CD4-positive, CD25-positive, alpha-beta regulatory T cell (primary cell): ENCODE measurements around the gene BSPRY. TPM values are rescaled to one million over a fixed set of nuclear protein-coding genes. Genes with fewer than 3 reads are reported as not detected.

Experiments
- ATAC-seq, 2 donors: fragments of 150-1000 bp; cut with Tn5 transposase; one replicate each; pipeline ENCODE4 v1.10.0; 2021; ENCODE audit warnings: low read depth in 2 of 2, moderate number of reproducible peaks in 2 of 2, moderate library complexity in 1 of 2
- DNase-seq, 3 donors: peaks; one replicate each; pipeline versions ENCODE4 v3.0.0 to v3.0.0-alpha.2; 2012 to 2022; ENCODE audit warnings: mixed read lengths in 1 of 3
- H3K27ac ChIP-seq: one replicate; pipeline ENCODE4 v1.7.0; 2013; ENCODE audit warnings: mild to moderate bottlenecking, low read length; ENCODE audit not compliant: insufficient read depth, poor library complexity, severe bottlenecking
- H3K27me3 ChIP-seq: one replicate; pipeline ENCODE4 v1.7.0; 2013; ENCODE audit warnings: low read length; ENCODE audit not compliant: control insufficient read depth, insufficient read depth
- H3K36me3 ChIP-seq: one replicate; pipeline ENCODE4 v1.7.0; 2013; ENCODE audit warnings: mild to moderate bottlenecking, low read length, moderate library complexity; ENCODE audit not compliant: control insufficient read depth, insufficient read depth
- H3K4me1 ChIP-seq: 2 replicates; pipeline ENCODE4 v1.7.0; 2013; ENCODE audit warnings: mild to moderate bottlenecking, low read length; ENCODE audit not compliant: insufficient read depth, control insufficient read depth, poor library complexity, severe bottlenecking
- H3K4me3 ChIP-seq: one replicate; pipeline ENCODE4 v1.7.0; 2013; ENCODE audit warnings: low read depth, mild to moderate bottlenecking, low read length, moderate library complexity
- H3K9me3 ChIP-seq, 2 experiments: 1 replicate in 1 of 2; 2 replicates in 1 of 2; pipeline ENCODE4 v1.7.0; 2013; ENCODE audit warnings: low read length in 2 of 2, mild to moderate bottlenecking in 1 of 2, moderate library complexity in 1 of 2; ENCODE audit not compliant: control insufficient read depth in 2 of 2
- H3K27ac Mint-ChIP-seq, 3 donors: one replicate each; pipeline ENCODE4 v1.8.0; 2020 to 2022; ENCODE audit warnings: mild to moderate bottlenecking in 3 of 3, mixed read lengths in 3 of 3, moderate library complexity in 2 of 3
- H3K27me3 Mint-ChIP-seq: one replicate; pipeline ENCODE4 v1.8.0; 2022; ENCODE audit warnings: mild to moderate bottlenecking, mixed read lengths
- H3K36me3 Mint-ChIP-seq: one replicate; pipeline ENCODE4 v1.8.0; 2020; ENCODE audit warnings: mixed read lengths
- H3K4me1 Mint-ChIP-seq, 4 donors: one replicate each; pipeline ENCODE4 v1.8.0; 2020 to 2022; ENCODE audit warnings: mixed read lengths in 4 of 4, mild to moderate bottlenecking in 1 of 4
- H3K4me3 Mint-ChIP-seq, 4 donors: one replicate each; pipeline ENCODE4 v1.8.0; 2020 to 2022; ENCODE audit warnings: mild to moderate bottlenecking in 4 of 4, mixed read lengths in 4 of 4, moderate library complexity in 3 of 4
- H3K9me3 Mint-ChIP-seq, 7 donors: one replicate each; pipeline ENCODE4 v1.8.0; 2020 to 2022; ENCODE audit warnings: mixed read lengths in 7 of 7, mild to moderate bottlenecking in 3 of 7, moderate library complexity in 2 of 7
- polyA plus RNA-seq, 4 donors: library from polyadenylated mRNA; unstranded; fragments of 300-500 nt; fragmentation: Illumina TruSeq; gene quantifications; one replicate each; pipeline ENCODE4 v1.2.3, GENCODE V29; 2021
- total RNA-seq: library from RNA; stranded (reverse); gene quantifications from one replicate; pipeline ENCODE4 v1.2.3, GENCODE V29; 2022

The BSPRY gene
- total and polyA plus RNA-seq, 5 donors from 2014 or later: 0.39 to 1.3 (median 0.57) TPM

- Histone ChIP-seq H3K27ac (no peak overlapping the region), H3K9me3 (no peaks in the 10 kb centered on the region), H3K4me3 (no peak overlapping the region), H3K36me3 (peaks cover 53% of the 10 kb centered on the region), H3K27me3 (no peaks in the 10 kb centered on the region), H3K4me1 (no peaks in the 10 kb centered on the region)
- peaks cover 0 to 1% (median 0%) of the 10 kb centered on the region in 7 donors for H3K9me3 Mint-ChIP-seq
- DNase-seq: no peak
- peaks cover 0 to 2% (median under 1%) of the 10 kb centered on the region in 4 donors for H3K4me1 Mint-ChIP-seq
- no peaks in the 10 kb centered on the region for H3K27me3 Mint-ChIP-seq
- H3K36me3 Mint-ChIP-seq: peaks cover 44% of the 10 kb centered on the region
- no peak for ATAC-seq
- peak overlapping the region in 1 of 3 donors; percentile 38 for H3K27ac Mint-ChIP-seq
- H3K4me3 Mint-ChIP-seq: no peak overlapping the region
Measured at GRCh38 chr9:113390192-113390960, 41.0 kb downstream of the BSPRY start.

DNA sequence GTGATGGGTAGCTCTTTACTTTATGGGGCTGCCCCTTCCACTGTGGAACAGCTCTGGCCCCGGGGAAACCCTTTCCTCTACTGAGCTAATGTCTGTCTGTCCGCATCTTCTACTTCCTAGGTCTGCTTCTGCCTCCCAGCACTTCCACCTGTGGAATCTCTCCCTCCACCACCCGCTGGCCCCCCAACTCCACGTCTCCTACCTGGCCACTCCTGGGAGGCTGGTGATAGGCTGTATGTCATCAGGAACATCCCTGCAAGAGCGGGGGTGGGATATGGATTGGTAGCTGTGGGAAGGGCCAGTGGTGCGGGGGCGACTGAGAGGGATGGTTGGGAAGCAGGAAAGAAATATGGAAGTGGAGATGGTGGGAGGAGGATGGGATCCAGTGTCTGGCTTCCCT is 42.6 kb downstream of the BSPRY start:
- no peak for ATAC-seq
- H3K36me3 Mint-ChIP-seq: peaks cover 40% of the 10 kb centered on the region
- DNase-seq: no peak
- H3K9me3 ChIP-seq: no peaks in the 10 kb centered on the region
- no peaks in the 10 kb centered on the region for H3K27me3 Mint-ChIP-seq
- no peak overlapping the region for H3K27ac ChIP-seq
- no peak overlapping the region for H3K4me3 ChIP-seq
- H3K9me3 Mint-ChIP-seq: peaks cover 0 to 1% (median 0%) of the 10 kb centered on the region in 7 donors
- H3K4me1 Mint-ChIP-seq: peaks cover 0 to 11% (median 7%) of the 10 kb centered on the region in 4 donors
- H3K4me3 Mint-ChIP-seq: no peak overlapping the region
- no peaks in the 10 kb centered on the region for H3K4me1 ChIP-seq
- H3K27ac Mint-ChIP-seq: no peak overlapping the region
- H3K27me3 ChIP-seq: no peaks in the 10 kb centered on the region
- H3K36me3 ChIP-seq: peaks cover 53% of the 10 kb centered on the region

DNA sequence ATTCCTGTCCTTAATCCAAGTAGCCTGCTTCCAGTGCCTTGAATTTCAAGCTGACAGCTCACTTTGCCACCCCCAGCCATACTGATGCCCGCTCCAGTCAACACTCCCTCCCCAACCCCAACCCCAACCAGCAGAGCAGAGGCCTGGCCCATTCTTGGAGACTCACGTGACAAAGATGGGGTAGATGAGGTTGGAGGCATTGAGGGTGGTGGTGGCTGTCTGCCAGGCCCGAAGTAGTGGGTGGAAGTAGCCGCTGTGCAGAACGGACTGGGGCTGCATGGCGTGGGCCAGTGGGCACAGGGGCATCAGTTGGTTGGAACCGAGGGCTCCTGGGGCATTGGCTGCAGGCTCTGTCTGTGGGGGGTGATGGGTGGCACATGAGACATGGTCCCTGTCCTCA is 43.9 kb downstream of the BSPRY start:
- Histone ChIP-seq H3K36me3 (peaks cover 45% of the 10 kb centered on the region), H3K27ac (no peak overlapping the region), H3K27me3 (no peaks in the 10 kb centered on the region), H3K4me1 (no peaks in the 10 kb centered on the region), H3K4me3 (no peak overlapping the region), H3K9me3 (no peaks in the 10 kb centered on the region)
- no peaks in the 10 kb centered on the region for H3K9me3 Mint-ChIP-seq
- H3K4me3 Mint-ChIP-seq: no peak overlapping the region
- peaks cover 29% of the 10 kb centered on the region for H3K36me3 Mint-ChIP-seq
- H3K4me1 Mint-ChIP-seq: peaks cover 0 to 15% (median 9%) of the 10 kb centered on the region in 4 donors
- no peak overlapping the region for H3K27ac Mint-ChIP-seq
- ATAC-seq: no peak
- H3K27me3 Mint-ChIP-seq: no peaks in the 10 kb centered on the region
- no peak for DNase-seq

DNA sequence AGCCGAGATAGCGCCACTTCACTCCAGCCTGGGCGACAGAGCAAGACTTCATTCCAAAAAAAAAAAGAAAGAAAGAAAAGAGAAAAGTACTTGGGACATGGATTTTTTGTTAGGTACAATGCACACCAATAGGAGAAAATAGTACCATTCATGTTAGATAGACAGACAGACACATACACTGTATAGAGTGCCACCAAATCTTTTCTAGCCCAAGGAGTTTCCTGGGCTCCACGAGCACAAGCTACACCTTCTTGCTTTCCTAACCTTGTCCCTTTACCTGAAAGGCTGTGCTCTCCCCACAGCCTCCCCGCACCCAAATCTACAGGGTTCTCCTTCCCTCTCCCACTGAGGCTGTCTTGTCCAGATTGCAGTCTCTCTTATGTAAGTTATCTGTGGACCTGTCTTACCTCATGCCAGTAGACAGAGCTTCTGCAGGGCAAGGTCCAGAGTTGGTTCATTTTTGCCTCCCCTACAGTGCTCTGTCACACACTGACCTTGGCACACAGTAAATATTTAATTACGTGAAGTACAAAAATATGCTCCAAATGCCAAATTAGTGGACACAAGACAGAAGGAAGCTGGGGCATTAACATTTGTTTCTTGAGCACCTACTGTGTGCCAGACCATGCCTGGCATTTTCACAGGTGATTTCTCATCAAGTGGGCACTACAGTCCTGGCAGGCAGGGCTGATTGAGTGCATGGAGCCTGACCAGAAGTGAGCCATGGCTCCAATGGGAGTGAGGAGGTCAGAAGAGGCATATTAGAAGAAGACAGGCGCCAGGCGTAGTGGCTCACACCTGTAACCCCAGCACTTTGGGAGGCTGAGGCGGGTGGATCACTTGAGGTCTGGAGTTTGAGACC is 45.9 kb downstream of the BSPRY start:
- ATAC-seq (no peak), DNase-seq (no peak)
- H3K27ac Mint-ChIP-seq: peak overlapping the region in 1 of 3 donors; percentile 13
- no peaks in the 10 kb centered on the region for H3K9me3 Mint-ChIP-seq
- peaks cover 14% of the 10 kb centered on the region for H3K4me1 ChIP-seq
- no peaks in the 10 kb centered on the region for H3K27me3 ChIP-seq
- peaks cover 23% of the 10 kb centered on the region for H3K36me3 Mint-ChIP-seq
- no peak overlapping the region for H3K4me3 ChIP-seq
- H3K4me3 Mint-ChIP-seq: no peak overlapping the region
- no peak overlapping the region for H3K27ac ChIP-seq
- peaks cover 28% of the 10 kb centered on the region for H3K36me3 ChIP-seq
- H3K4me1 Mint-ChIP-seq: peaks cover 0 to 33% (median 20%) of the 10 kb centered on the region in 4 donors
- H3K27me3 Mint-ChIP-seq: no peaks in the 10 kb centered on the region
- H3K9me3 ChIP-seq: no peaks in the 10 kb centered on the region

GRCh38 chr9:113397203-113397631 is 47.9 kb downstream of the BSPRY start:
- Histone ChIP-seq H3K4me1 (peaks cover 25% of the 10 kb centered on the region), H3K9me3 (no peaks in the 10 kb centered on the region), H3K27ac (no peak overlapping the region), H3K36me3 (peaks cover 11% of the 10 kb centered on the region), H3K4me3 (no peak overlapping the region), H3K27me3 (no peaks in the 10 kb centered on the region)
- DNase-seq (no peak), ATAC-seq (no peak)
- Mint-ChIP-seq H3K4me1 (peaks cover 6 to 43% (median 27%) of the 10 kb centered on the region in 4 donors), H3K27me3 (no peaks in the 10 kb centered on the region), H3K36me3 (peaks cover 18% of the 10 kb centered on the region), H3K27ac (no peak overlapping the region), H3K4me3 (peak overlapping the region in 2 of 4 donors; percentile 21 to 69), H3K9me3 (no peaks in the 10 kb centered on the region)

DNA sequence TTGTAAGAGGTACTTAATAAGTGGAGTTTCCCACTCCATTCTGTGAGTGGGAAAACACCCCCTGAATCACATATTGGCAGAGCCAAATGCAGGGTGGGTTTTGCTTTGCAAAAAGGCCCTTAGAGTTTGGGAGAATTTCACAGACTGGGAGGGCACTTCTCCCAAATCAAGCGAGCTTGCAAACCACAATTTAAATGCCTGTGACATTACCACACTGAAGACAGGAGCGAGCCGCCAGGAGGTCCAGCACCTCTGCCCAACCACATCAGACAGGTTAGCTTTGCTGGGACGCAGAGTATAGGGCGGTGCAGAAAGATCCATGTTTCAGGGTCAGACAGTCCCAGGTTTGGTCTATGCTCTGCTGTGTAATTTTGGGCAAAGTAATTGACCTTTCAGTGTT is 49.5 kb downstream of the BSPRY start:
- H3K27ac Mint-ChIP-seq: peak overlapping the region in 1 of 3 donors; percentile 54
- H3K4me1 Mint-ChIP-seq: peaks cover 6 to 43% (median 27%) of the 10 kb centered on the region in 4 donors
- peaks cover 14% of the 10 kb centered on the region for H3K36me3 Mint-ChIP-seq
- no peaks in the 10 kb centered on the region for H3K9me3 Mint-ChIP-seq
- ATAC-seq (no peak), DNase-seq (no peak)
- H3K27me3 ChIP-seq: no peaks in the 10 kb centered on the region
- no peak overlapping the region for H3K4me3 ChIP-seq
- no peak overlapping the region for H3K27ac ChIP-seq
- no peaks in the 10 kb centered on the region for H3K27me3 Mint-ChIP-seq
- peaks cover 25% of the 10 kb centered on the region for H3K4me1 ChIP-seq
- H3K4me3 Mint-ChIP-seq: peak overlapping the region; percentile 81 to 99 (median 82)
- no peaks in the 10 kb centered on the region for H3K36me3 ChIP-seq
- H3K9me3 ChIP-seq: no peaks in the 10 kb centered on the region

GRCh38 chr9:113399646-113400200 is 50.4 kb downstream of the BSPRY start:
- H3K4me1 ChIP-seq: peaks cover 25% of the 10 kb centered on the region
- no peak for DNase-seq
- H3K9me3 ChIP-seq: no peaks in the 10 kb centered on the region
- Mint-ChIP-seq H3K27me3 (no peaks in the 10 kb centered on the region), H3K9me3 (no peaks in the 10 kb centered on the region), H3K27ac (peak overlapping the region; percentile 54 to 88 (median 59)), H3K4me3 (peak overlapping the region; percentile 81 to 99 (median 84)), H3K36me3 (peaks cover 14% of the 10 kb centered on the region), H3K4me1 (peaks cover 6 to 43% (median 29%) of the 10 kb centered on the region in 4 donors)
- no peak for ATAC-seq
- no peaks in the 10 kb centered on the region for H3K36me3 ChIP-seq
- no peak overlapping the region for H3K4me3 ChIP-seq
- H3K27me3 ChIP-seq: no peaks in the 10 kb centered on the region
- H3K27ac ChIP-seq: no peak overlapping the region
